GM18951 (cell line): ENCODE data around the gene SULT1A3.
"Not testable (repeated sequence)": the region's sequence is repeated elsewhere in the genome, so short reads cannot be mapped to it uniquely, and the experiment has no call there.

ENCODE experiments used
- in situ Hi-C: fragments of 300-500 bp; cut with MboI; formaldehyde crosslinking; loops from one replicate; pipeline ENCODE4 v1.12.0; 2022; ENCODE audit warnings: low sequenced_read_pairs, mixed read lengths, inconsistent platforms; ENCODE audit not compliant: unreplicated experiment

The SULT1A3 gene

DNA sequence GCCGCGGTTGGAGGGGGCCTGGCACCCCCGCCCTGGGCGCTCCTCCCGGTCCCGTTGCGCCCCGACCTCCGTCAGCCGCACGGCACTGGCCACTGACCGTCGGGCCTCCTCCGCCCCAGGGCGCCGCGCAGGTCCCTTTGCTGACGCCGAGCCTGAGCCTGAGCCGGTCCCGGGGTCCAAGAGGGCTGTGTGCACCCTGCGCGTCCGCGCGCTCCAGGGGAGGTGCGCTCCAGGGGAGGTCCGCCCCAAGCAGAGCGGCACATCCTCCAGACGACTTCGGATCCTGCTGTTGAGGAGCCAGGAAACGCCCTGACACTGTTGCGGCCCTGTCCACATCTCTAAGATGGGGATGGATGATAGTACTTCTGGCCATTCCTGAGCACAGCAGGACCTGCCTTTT is 7.2 kb downstream of the SULT1A3 start:
- in situ Hi-C loops: loop anchor here (25.0 kb wide), 1 partner anchor 206 kb away; the partner anchor contains the start of gene ZNF771

DNA sequence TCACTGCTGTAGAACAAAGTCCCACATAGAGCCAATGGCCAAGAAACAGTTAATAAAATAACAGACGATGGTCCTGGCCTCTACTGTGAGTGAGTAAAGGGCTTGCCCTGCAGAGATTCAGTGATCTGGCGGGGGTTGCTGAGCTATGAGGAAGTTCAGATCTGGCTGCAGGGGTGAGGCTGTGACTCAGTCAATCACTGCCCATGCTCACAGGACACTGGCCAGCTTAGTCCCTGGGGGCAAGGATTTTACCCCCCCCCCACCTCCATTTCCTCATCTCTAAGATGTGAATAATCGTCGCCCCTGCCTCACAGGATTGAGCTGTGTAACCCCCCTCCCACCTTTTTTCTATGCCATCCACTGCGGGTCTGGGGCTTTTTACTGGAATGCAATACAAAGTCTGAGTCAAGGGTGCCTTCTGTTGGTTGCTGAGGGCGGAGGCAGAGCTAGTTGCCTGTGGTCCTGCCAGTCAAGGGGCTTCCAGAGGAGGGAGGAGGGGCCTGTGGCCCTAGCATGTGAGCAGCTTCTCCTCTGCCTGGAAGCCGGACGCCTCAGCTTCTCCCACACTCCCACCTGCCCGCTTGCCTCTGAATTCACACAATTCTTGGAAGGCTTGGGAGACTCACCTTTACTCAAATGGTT is 8.1 kb downstream of the SULT1A3 start:
- in situ Hi-C loops: loop anchor here (25.0 kb wide), 1 partner anchor 205 kb away; the partner anchor contains the start of gene ZNF771

DNA sequence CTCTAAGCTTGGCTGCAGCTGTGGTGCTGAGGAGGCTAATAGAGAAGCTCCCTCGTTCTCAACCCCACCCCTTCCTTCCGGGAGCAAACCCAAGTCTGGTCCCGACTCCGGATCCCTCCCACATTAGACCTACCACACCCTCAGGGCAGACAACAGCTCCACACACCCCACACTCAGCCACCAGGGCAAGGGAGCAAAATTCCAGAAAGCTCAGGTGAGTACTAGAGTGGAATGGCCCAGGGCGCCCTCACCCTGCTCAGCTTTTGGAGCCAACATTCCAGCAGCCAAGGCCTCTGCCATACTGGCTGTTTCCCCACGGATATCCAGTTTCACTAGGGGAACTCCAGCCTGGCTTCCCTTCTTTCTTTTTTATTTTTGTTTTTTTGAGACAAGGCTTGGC is 10.0 kb downstream of the SULT1A3 start:
- in situ Hi-C loops: loop anchor here (25.0 kb wide), 1 partner anchor 203 kb away; the partner anchor contains the start of gene ZNF771

DNA sequence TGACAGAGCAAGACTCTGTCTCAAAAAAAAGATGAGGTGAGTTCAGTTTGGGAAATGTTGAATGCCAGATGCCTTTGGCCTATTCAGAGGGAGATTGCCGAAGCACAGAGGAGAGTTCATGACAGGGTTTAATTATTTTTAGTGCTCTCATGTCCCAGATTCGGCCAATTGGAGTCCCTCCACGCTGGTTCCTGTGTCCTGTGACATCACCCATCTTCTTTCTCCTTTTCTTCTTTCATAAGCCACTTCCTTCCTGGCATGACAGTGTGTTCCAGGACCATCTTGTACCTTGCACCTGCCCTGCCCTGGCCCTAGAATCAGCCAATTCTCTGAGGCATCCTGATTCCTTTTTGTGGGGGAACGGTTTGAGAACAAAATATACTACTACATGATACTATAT is 12.4 kb downstream of the SULT1A3 start:
- in situ Hi-C loops: loop anchor here (25.0 kb wide), 1 partner anchor 201 kb away; the partner anchor contains the start of gene ZNF771

DNA sequence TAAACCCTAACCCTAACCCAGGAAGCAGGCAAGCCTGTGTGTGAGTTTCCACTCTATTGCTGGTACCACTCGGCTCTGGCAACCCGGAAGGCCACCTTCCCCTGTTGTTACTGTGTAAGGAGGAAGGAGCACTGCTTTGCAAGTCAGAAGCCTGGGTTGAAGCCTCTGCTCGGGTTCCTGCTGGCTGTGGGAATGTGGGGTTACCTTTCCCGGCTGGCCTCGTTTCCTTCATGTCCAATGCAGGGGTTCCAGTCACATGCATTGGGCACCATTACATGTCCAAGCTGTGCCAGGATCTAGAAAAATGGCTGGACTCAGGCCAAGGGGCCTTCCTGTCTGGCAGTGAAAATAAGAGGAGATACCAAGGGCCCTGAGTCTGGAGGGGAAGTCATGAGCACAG is 18.0 kb downstream of the SULT1A3 start:
- in situ Hi-C loops: loop anchor here (25.0 kb wide), 1 partner anchor 195 kb away; the partner anchor contains the start of gene ZNF771

DNA sequence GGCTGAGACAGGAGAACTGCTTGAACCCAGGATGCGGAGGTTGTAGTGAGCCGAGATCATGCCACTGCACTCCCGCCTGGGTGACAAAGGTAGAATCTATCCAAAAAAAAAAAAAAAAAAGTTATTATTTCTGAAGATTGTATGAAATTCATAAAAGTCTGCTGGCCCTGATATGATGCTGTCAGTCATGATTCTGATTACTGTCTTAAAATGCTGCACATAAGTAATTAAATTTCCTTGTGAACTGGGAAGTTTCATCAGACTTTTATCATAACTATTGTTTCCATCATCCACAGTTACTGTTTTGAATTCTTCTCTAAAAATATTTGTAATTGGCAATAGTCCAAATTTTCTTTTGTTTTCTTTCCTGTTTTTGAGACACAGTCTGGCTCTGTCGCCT is 49.3 kb downstream of the SULT1A3 start, which contains the start of gene NPIPB13:
TSS of gene NPIPB13 (minus strand) at position 101 of the 400 bp plus-strand sequence. CDS start 2,906 bp downstream, outside the sequence.
- in situ Hi-C loops: not testable (repeated sequence)
